AG09309 (cell line): ENCODE results near the gene ADH4.
A peak's percentile ranks its signal among the peaks of the same experiment; 100 is the strongest.

Experiments used
- DNase-seq: peaks from one replicate; pipeline ENCODE4 v3.0.0-alpha.2; 2010; ENCODE audit warnings: low read depth
- H3K4me3 ChIP-seq: 2 replicates; pipeline ENCODE4 v1.5.1; 2011; ENCODE audit warnings: mild to moderate bottlenecking, low read depth, low read length, moderate library complexity; ENCODE audit not compliant: control insufficient read depth
- TF ChIP-seq, protein P1 (sequence below): IDR thresholded peaks from 2 replicates; pipeline ENCODE4 v1.5.1; 2011; ENCODE audit warnings: mild to moderate bottlenecking, low read depth, low read length, inconsistent platforms; ENCODE audit not compliant: insufficient read depth, control insufficient read depth; ENCODE audit errors: missing control alignments

ADH4 gene

DNA sequence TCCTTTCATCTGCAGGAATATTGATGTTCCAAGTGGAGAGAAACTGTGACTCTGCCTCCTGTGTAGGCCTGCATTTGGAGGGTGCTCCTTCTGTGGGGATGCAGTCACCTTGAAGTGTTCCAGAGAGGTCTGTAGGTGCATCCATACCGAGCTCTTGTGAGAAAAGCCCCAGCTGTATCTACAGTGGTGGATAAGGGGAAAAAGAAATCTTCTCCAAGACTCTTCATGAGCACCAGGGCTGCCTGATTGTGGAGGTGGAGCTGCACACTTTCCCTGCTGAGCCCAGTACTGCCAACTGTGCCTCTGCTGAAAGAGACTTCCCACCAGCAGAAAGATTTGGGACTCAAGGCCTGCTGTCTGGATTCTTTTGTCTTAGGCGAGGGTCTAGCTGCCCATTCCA, 35.1 kb upstream of the ADH4 start:
- no peak overlapping the region for H3K4me3 ChIP-seq
- no peak for DNase-seq
- TF ChIP-seq, protein P1, sequence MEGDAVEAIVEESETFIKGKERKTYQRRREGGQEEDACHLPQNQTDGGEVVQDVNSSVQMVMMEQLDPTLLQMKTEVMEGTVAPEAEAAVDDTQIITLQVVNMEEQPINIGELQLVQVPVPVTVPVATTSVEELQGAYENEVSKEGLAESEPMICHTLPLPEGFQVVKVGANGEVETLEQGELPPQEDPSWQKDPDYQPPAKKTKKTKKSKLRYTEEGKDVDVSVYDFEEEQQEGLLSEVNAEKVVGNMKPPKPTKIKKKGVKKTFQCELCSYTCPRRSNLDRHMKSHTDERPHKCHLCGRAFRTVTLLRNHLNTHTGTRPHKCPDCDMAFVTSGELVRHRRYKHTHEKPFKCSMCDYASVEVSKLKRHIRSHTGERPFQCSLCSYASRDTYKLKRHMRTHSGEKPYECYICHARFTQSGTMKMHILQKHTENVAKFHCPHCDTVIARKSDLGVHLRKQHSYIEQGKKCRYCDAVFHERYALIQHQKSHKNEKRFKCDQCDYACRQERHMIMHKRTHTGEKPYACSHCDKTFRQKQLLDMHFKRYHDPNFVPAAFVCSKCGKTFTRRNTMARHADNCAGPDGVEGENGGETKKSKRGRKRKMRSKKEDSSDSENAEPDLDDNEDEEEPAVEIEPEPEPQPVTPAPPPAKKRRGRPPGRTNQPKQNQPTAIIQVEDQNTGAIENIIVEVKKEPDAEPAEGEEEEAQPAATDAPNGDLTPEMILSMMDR = no peak

DNA sequence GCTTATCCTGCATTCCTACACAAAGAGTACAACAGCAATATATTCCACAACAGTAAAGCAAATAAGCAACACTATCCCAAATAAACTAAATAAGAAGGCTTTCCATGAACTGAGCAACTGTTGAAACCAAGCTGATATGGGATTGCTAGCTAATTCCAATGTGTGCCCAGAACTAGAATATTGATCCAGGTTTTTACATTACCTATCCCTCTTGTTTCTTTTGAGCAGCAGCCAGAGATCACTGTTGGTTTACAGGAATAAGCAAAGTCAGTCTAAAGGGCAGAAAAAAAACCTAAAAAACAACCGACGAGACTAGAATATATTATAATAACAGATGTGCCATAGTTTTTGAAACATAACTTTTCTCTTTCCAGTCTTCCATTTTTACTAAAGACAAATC, 22.4 kb upstream of the ADH4 start:
- TF ChIP-seq, protein P1 = no peak
- no peak overlapping the region for H3K4me3 ChIP-seq
- no peak for DNase-seq

GRCh38 chr4:99165978-99166377, 21.9 kb upstream of the ADH4 start:
- TF ChIP-seq, protein P1 = no peak
- no peak overlapping the region for H3K4me3 ChIP-seq
- DNase-seq = no peak

GRCh38 chr4:99161373-99162099, 17.4 kb upstream of the ADH4 start:
- TF ChIP-seq, protein P1 = no peak
- H3K4me3 ChIP-seq = no peak overlapping the region
- no peak for DNase-seq

DNA sequence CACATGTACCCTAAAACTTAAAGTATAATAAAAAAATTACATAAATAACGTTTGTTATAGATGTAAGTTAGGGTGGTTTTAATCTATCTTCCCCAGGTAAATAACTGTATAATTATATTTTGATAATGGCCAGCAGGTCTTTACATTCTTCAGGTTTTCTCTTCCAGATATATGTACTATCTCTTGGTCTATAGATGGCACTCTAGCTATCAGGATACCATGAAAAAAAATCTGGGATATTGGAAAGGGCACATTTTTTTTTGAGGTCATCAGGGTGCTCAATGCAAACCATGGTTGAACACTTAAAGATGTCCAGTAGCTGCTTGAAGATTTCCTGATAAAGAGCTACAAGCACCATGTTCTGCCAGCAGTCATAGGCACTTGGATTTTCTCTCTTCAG, 15.6 kb upstream of the ADH4 start:
- TF ChIP-seq, protein P1 = peak; percentile 5
- no peak overlapping the region for H3K4me3 ChIP-seq
- DNase-seq = no peak

GRCh38 chr4:99157478-99157935, 13.4 kb upstream of the ADH4 start:
- TF ChIP-seq, protein P1 = no peak
- DNase-seq = no peak
- no peak overlapping the region for H3K4me3 ChIP-seq

GRCh38 chr4:99156992-99157391, 12.9 kb upstream of the ADH4 start:
- H3K4me3 ChIP-seq = no peak overlapping the region
- TF ChIP-seq, protein P1 = no peak
- no peak for DNase-seq
